Endothelial cell of umbilical vein (primary cell): ENCODE data around the gene NR2E1. TPM values are rescaled to one million over a fixed set of nuclear protein-coding genes. Genes with fewer than 3 reads are reported as not detected.

ENCODE experiments used
- BruUV-seq: library from RNA; stranded (reverse); fragments of 400-500 nt; replicated peaks from 2 replicates; lab custom pipeline; 2021; lab: Mats Ljungman, UMichigan
- CTCF ChIA-PET: fragments of 300-600, 350-600 bp; sonication (Branson Sonifier 250); formaldehyde crosslinking; loops from one replicate; lab custom pipeline; 2021; ENCODE audit warnings: antibody characterized with exemption, inconsistent platforms; lab: Charles Lee
- POLR2A ChIA-PET: fragments of 300-600, 350-600 bp; sonication (Branson Sonifier 250); formaldehyde crosslinking; loops from one replicate; lab custom pipeline; 2021; ENCODE audit warnings: antibody characterized with exemption, inconsistent platforms; lab: Charles Lee
- DNase-seq: peaks from one replicate; pipeline ENCODE4 v3.0.0-alpha.2; 2011; ENCODE audit warnings: low read depth, low spot score
- FAIRE-seq: peaks from 2 replicates; lab custom pipeline; 2011; peaks lifted over from hg19 to GRCh38; lab: Jason Lieb, UNC
- H2AFZ ChIP-seq: 2 replicates; pipeline ENCODE4 v1.6.0; 2012; ENCODE audit warnings: low read depth, low read length, control low read depth, inconsistent platforms
- H3K27ac ChIP-seq: 2 replicates; pipeline ENCODE4 v1.5.1; 2011; ENCODE audit warnings: low read depth, mild to moderate bottlenecking, control low read depth, low read length, moderate library complexity; ENCODE audit not compliant: insufficient read depth
- H3K27me3 ChIP-seq, 2 experiments: 2 replicates each; pipeline versions ENCODE4 v1.6.0 to v1.6.1; 2011; ENCODE audit warnings: low read length in 2 of 2, mixed read lengths in 1 of 2; ENCODE audit not compliant: control insufficient read depth in 2 of 2, insufficient read depth in 2 of 2
- H3K36me3 ChIP-seq, 2 experiments: 2 replicates in 1 of 2; 3 replicates in 1 of 2; pipeline ENCODE4 v1.5.1; 2011; ENCODE audit warnings: low read length in 2 of 2, mild to moderate bottlenecking in 1 of 2, moderate library complexity in 1 of 2; ENCODE audit not compliant: control insufficient read depth in 2 of 2, insufficient read depth in 2 of 2; ENCODE audit errors: extremely low read depth in 1 of 2
- H3K4me1 ChIP-seq: 3 replicates; pipeline ENCODE4 v1.5.1; 2011; ENCODE audit warnings: mild to moderate bottlenecking, low read length; ENCODE audit not compliant: control insufficient read depth, insufficient read depth; ENCODE audit errors: extremely low read depth
- H3K4me2 ChIP-seq: 2 replicates; pipeline ENCODE4 v1.6.1; 2011; ENCODE audit warnings: low read length, control low read depth, mixed read lengths; ENCODE audit not compliant: insufficient read depth
- H3K4me3 ChIP-seq, 3 experiments: fragments of 200-600 bp in 1 of 3; sonication (generic), shearing (Covaris generic) in 1 of 3; replicated peaks in 1 of 3; 2 replicates each; pipeline ENCODE4 v1.5.1; 2011 to 2016; ENCODE audit warnings: control low read depth in 3 of 3, low read length in 3 of 3, mild to moderate bottlenecking in 2 of 3, inconsistent platforms in 1 of 3, low read depth in 1 of 3, moderate library complexity in 1 of 3; ENCODE audit not compliant: insufficient read depth in 1 of 3
- H3K79me2 ChIP-seq: 2 replicates; pipeline ENCODE4 v1.6.0; 2012; ENCODE audit warnings: low read length, inconsistent platforms; ENCODE audit not compliant: control insufficient read depth, insufficient read depth
- H3K9ac ChIP-seq: replicated peaks from 2 replicates; pipeline ENCODE3; 2011; ENCODE audit warnings: low read length, control low read depth; ENCODE audit not compliant: insufficient read depth; ENCODE audit errors: extremely low read depth
- H3K9me1 ChIP-seq: replicated peaks from 3 replicates; pipeline ENCODE4 v1.6.0; 2011; ENCODE audit warnings: mild to moderate bottlenecking, low read length; ENCODE audit not compliant: control insufficient read depth, insufficient read depth; ENCODE audit errors: extremely low read depth
- H3K9me3 ChIP-seq: replicated peaks from 2 replicates; pipeline ENCODE4 v1.5.1; 2012; ENCODE audit warnings: low read length, inconsistent platforms; ENCODE audit not compliant: control insufficient read depth, insufficient read depth
- H4K20me1 ChIP-seq: replicated peaks from 2 replicates; pipeline ENCODE3; 2011; ENCODE audit warnings: mild to moderate bottlenecking, low read length; ENCODE audit not compliant: control insufficient read depth, insufficient read depth; ENCODE audit errors: extremely low read depth
- CTCF ChIP-seq, 2 donors: IDR thresholded peaks; 1 replicate in 1 of 2; 2 replicates in 1 of 2; pipeline ENCODE4 v1.5.1; 2011; ENCODE audit warnings: low read length in 2 of 2, mild to moderate bottlenecking in 2 of 2, moderate library complexity in 2 of 2, control low read depth in 1 of 2, inconsistent platforms in 1 of 2, low read depth in 1 of 2; ENCODE audit not compliant: insufficient read depth in 1 of 2; ENCODE audit errors: extremely low read depth in 1 of 2
- EZH2 ChIP-seq: IDR thresholded peaks from 2 replicates; pipeline ENCODE4 v1.6.1; 2012; ENCODE audit warnings: borderline replicate concordance, low read depth, mild to moderate bottlenecking, moderate library complexity, low read length, inconsistent platforms; ENCODE audit not compliant: severe bottlenecking
- FOS ChIP-seq: IDR thresholded peaks from 2 replicates; pipeline ENCODE4 v1.6.1; 2011; ENCODE audit warnings: mild to moderate bottlenecking, low read length, moderate library complexity, borderline replicate concordance; ENCODE audit not compliant: insufficient read depth
- GATA2 ChIP-seq: IDR thresholded peaks from 2 replicates; pipeline ENCODE4 v1.7.0; 2011; ENCODE audit warnings: low read depth, mild to moderate bottlenecking, moderate library complexity, mixed read lengths, low read length; ENCODE audit not compliant: insufficient read length, insufficient read depth
- JUN ChIP-seq: IDR thresholded peaks from 2 replicates; pipeline ENCODE4 v1.6.1; 2011; ENCODE audit warnings: borderline replicate concordance, low read depth; ENCODE audit not compliant: insufficient read length, insufficient read depth
- MAX ChIP-seq: IDR thresholded peaks from 2 replicates; pipeline ENCODE4 v1.6.1; 2011; ENCODE audit not compliant: insufficient read depth, insufficient read length
- MYC ChIP-seq: IDR thresholded peaks from one replicate; pipeline ENCODE4 v1.6.1; 2011; ENCODE audit warnings: mild to moderate bottlenecking, low read depth, low read length
- POLR2A ChIP-seq: IDR thresholded peaks from 2 replicates; pipeline ENCODE4 v1.6.1; 2012; ENCODE audit warnings: low read depth, mild to moderate bottlenecking, control low read depth, low read length
- POLR2AphosphoS5 ChIP-seq: IDR thresholded peaks from 2 replicates; pipeline ENCODE4 v1.6.1; 2012; ENCODE audit warnings: low read depth, mild to moderate bottlenecking, control low read depth, low read length, moderate library complexity; ENCODE audit not compliant: insufficient read depth
- dilution Hi-C: fragments of 300-500 bp; cut with MboI; formaldehyde crosslinking; loops from one replicate; pipeline ENCODE4 v1.15.0; 2019; ENCODE audit warnings: low sequenced_read_pairs; ENCODE audit not compliant: extremely low pct_ligation_motif_present
- intact Hi-C: fragments of 100-400 bp; cut with micrococcal nuclease; formaldehyde crosslinking; loops from one replicate; pipeline ENCODE4 v1.10.0; 2022
- polyA plus RNA-seq, 4 experiments: library from polyadenylated mRNA; depleted of rRNA in 3 of 4; stranded (reverse) in 3 of 4; unstranded in 1 of 4; fragments of >200 nt; gene quantifications; 2 replicates each; pipeline versions ENCODE4 v1.2.1 to v1.2.3, GENCODE V29; 2011 to 2012; ENCODE audit warnings: missing spikeins in 1 of 4
- total RNA-seq: library from RNA; stranded (reverse); gene quantifications from 2 replicates; pipeline ENCODE4 v1.2.3, GENCODE V29; 2021

NR2E1 gene
- total and polyA plus RNA-seq, 2 donors (not counting 3 experiments of a cell fraction or from before 2014, with no cell fraction given): not detected

- H3K4me3 ChIP-seq: peak overlapping the region in 1 of 3 experiments; percentile 35
Observed at GRCh38 chr6:108134213-108134970, 31.4 kb upstream of the NR2E1 start.

More at GRCh38 chr6:108134213-108134970, 31.4 kb upstream of the NR2E1 start:
- no peaks in the 10 kb centered on the region for H4K20me1 ChIP-seq
- H3K27me3 ChIP-seq: peaks cover 21 to 22% of the 10 kb centered on the region in 2 experiments
- no peak for DNase-seq
- BruUV-seq: TSS peak; percentile 36
- no peak overlapping the region for H3K27ac ChIP-seq
- no peaks in the 10 kb centered on the region for H3K9me1 ChIP-seq
- no peaks in the 10 kb centered on the region for H3K36me3 ChIP-seq
- peak overlapping the region; percentile 12 for H3K9ac ChIP-seq
- no peak for FAIRE-seq
- H3K4me2 ChIP-seq: peak overlapping the region; percentile 58
- dilution Hi-C loops: no loop called here
- H3K9me3 ChIP-seq: no peaks in the 10 kb centered on the region
- no peaks in the 10 kb centered on the region for H3K79me2 ChIP-seq
- no peak overlapping the region for H2AFZ ChIP-seq
- POLR2A ChIA-PET: interaction anchor here (0.6 kb wide), 1 partner anchor 38 kb away, joined by 3 read pairs; no protein-coding TSS in a partner anchor
- TF ChIP-seq POLR2AphosphoS5 (no peak), FOS (no peak), POLR2A (no peak), MYC (no peak), MAX (no peak), CTCF (IDR thresholded peaks at IDR 0.05; ENCODE audit: extremely low read depth in 1 of 2, insufficient read depth in 1 of 2, low read depth in 1 of 2, low read length in 2 of 2) (no peak), GATA2 (no peak), EZH2 (no peak), JUN (no peak)
- H3K4me1 ChIP-seq: peaks cover 9% of the 10 kb centered on the region
- CTCF ChIA-PET: interaction anchor here (0.8 to 2.5 kb wide), 6 partner anchors 20 to 357 kb away, joined by 3 to 9 read pairs (median 4); no protein-coding TSS in a partner anchor
- intact Hi-C loops: no loop called here
